Measurements from ENCODE around the gene TANC1. TPM values are rescaled to one million over a fixed set of nuclear protein-coding genes. Genes with fewer than 3 reads are reported as not detected.

TANC1 gene
- total and polyA plus RNA-seq, 2 of the 4 experiments (the other 2 are of a cell fraction) = 10.2 to 12.9 TPM

DNA sequence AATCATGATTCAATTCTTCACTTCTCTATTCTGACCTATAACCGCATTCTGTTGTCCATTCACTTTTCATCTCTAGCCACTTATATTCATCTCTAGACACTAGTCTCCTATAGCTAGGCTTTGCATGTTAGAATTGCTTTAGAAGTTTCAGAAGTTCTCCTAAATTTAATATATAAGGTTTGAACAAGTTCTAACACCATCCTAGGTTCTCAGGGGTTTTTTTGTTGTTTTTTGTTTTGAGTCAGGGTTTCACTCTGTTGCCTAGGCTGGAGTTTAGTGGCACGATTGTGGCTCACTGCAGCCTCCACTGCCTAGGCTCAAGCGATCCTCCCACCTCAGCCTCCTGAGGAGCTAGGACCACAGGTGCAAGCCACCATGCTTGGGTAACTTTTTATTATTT, 298.1 kb downstream of the TANC1 start:
- in situ Hi-C loops (cut with MboI; ENCODE audit: low sequenced_read_pairs) = no loop called here
- no peak overlapping the region for H2AK5ac ChIP-seq (ENCODE audit: low read depth, low read length)
- BruUV-seq (replicated peaks) = no TSS peak
- dilution Hi-C loops (cut with HindIII; ENCODE audit: low sequenced_read_pairs, unreplicated experiment) = no loop called here
- no peak for ATAC-seq (ENCODE audit: low read depth)
- H3K27ac ChIP-seq (ENCODE audit: insufficient read depth, low read length) = no peak overlapping the region
- ChIA-PET POLR2A (ENCODE audit: unreplicated experiment) (no interaction called here), CTCF (no interaction called here)
- TF ChIP-seq MXI1 (IDR thresholded peaks at IDR 0.05; ENCODE audit: borderline replicate concordance, low read depth, low read length) (no peak), MAZ (IDR thresholded peaks at IDR 0.05; ENCODE audit: borderline replicate concordance, low read depth, low read length) (no peak), SMC3 (IDR thresholded peaks at IDR 0.05; ENCODE audit: low read depth, low read length) (no peak), NFE2L2 (IDR thresholded peaks at IDR 0.05; ENCODE audit: low read depth, low read length) (no peak), POLR2A (IDR thresholded peaks at IDR 0.05; ENCODE audit: low read depth, low read length) (no peak), RFX5 (IDR thresholded peaks at IDR 0.05; ENCODE audit: low read depth, low read length) (no peak), RCOR1 (IDR thresholded peaks at IDR 0.05; ENCODE audit: insufficient replicate concordance, low read length) (no peak), BHLHE40 (IDR thresholded peaks at IDR 0.05; ENCODE audit: low read depth, low read length) (no peak), CHD1 (IDR thresholded peaks at IDR 0.05; ENCODE audit: low read depth, low read length) (no peak), RAD21 (IDR thresholded peaks at IDR 0.05; ENCODE audit: low read length) (no peak), FOS (IDR thresholded peaks at IDR 0.05; ENCODE audit: low read depth, low read length) (no peak), CEBPB (IDR thresholded peaks at IDR 0.05; ENCODE audit: low read depth, low read length) (no peak), MAFK (IDR thresholded peaks at IDR 0.05; ENCODE audit: low read depth, low read length) (no peak)
- TF ChIP-seq, protein P1, sequence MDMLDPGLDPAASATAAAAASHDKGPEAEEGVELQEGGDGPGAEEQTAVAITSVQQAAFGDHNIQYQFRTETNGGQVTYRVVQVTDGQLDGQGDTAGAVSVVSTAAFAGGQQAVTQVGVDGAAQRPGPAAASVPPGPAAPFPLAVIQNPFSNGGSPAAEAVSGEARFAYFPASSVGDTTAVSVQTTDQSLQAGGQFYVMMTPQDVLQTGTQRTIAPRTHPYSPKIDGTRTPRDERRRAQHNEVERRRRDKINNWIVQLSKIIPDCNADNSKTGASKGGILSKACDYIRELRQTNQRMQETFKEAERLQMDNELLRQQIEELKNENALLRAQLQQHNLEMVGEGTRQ (IDR thresholded peaks at IDR 0.05; ENCODE audit: low read depth, low read length) = no peak
- TF ChIP-seq, protein P2, sequence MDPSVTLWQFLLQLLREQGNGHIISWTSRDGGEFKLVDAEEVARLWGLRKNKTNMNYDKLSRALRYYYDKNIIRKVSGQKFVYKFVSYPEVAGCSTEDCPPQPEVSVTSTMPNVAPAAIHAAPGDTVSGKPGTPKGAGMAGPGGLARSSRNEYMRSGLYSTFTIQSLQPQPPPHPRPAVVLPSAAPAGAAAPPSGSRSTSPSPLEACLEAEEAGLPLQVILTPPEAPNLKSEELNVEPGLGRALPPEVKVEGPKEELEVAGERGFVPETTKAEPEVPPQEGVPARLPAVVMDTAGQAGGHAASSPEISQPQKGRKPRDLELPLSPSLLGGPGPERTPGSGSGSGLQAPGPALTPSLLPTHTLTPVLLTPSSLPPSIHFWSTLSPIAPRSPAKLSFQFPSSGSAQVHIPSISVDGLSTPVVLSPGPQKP (IDR thresholded peaks at IDR 0.05; ENCODE audit: borderline replicate concordance, low read depth, low read length) = no peak
- TF ChIP-seq, protein P3, sequence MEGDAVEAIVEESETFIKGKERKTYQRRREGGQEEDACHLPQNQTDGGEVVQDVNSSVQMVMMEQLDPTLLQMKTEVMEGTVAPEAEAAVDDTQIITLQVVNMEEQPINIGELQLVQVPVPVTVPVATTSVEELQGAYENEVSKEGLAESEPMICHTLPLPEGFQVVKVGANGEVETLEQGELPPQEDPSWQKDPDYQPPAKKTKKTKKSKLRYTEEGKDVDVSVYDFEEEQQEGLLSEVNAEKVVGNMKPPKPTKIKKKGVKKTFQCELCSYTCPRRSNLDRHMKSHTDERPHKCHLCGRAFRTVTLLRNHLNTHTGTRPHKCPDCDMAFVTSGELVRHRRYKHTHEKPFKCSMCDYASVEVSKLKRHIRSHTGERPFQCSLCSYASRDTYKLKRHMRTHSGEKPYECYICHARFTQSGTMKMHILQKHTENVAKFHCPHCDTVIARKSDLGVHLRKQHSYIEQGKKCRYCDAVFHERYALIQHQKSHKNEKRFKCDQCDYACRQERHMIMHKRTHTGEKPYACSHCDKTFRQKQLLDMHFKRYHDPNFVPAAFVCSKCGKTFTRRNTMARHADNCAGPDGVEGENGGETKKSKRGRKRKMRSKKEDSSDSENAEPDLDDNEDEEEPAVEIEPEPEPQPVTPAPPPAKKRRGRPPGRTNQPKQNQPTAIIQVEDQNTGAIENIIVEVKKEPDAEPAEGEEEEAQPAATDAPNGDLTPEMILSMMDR (conservative IDR thresholded peaks at IDR 0.05; ENCODE audit: low read depth, low read length) = no peak
- no peak overlapping the region for H2BK15ac ChIP-seq (ENCODE audit: low read depth, low read length)
- H2AK9ac ChIP-seq (replicated peaks; ENCODE audit: low read depth, low read length, poor library complexity) = no peak overlapping the region
- H3K4me3 ChIP-seq (ENCODE audit: insufficient read depth, low read depth, low read length) = no peak overlapping the region
- no peaks in the 10 kb centered on the region for H3K27me3 ChIP-seq (ENCODE audit: control insufficient read depth, insufficient read depth, low read length)
- H2AFZ ChIP-seq (replicated peaks; ENCODE audit: low read length, poor library complexity) = no peak overlapping the region
- H2BK5ac ChIP-seq (ENCODE audit: low read depth, low read length, poor library complexity, severe bottlenecking) = no peak overlapping the region
- no peak overlapping the region for H4K91ac ChIP-seq (ENCODE audit: insufficient read depth, low read depth, low read length)
- no CpG with 5 or more reads among the region's 3 CpGs for WGBS, 2 experiments (ENCODE audit: extremely low coverage in 2 of 2, insufficient read length in 1 of 2)
- no peak overlapping the region for H3K14ac ChIP-seq (replicated peaks; ENCODE audit: low read depth, low read length)
- no peak overlapping the region for H3K4ac ChIP-seq (ENCODE audit: low read depth, low read length)
- no peak overlapping the region for H2BK120ac ChIP-seq (ENCODE audit: low read depth, low read length)
- no peak overlapping the region for H2BK20ac ChIP-seq (ENCODE audit: low read depth, low read length)
- H3K23ac ChIP-seq (ENCODE audit: low read depth, low read length) = no peak overlapping the region
- peaks cover 8% of the 10 kb centered on the region for H3K36me3 ChIP-seq (ENCODE audit: control insufficient read depth, insufficient read depth, low read length)
- peaks cover 8% of the 10 kb centered on the region; the same call in 1 of the 2 replicates for H3K4me1 ChIP-seq (ENCODE audit: control insufficient read depth, insufficient read depth, low read length)
- H3K4me2 ChIP-seq (ENCODE audit: low read depth, low read length) = no peak overlapping the region
- H3K9me1 ChIP-seq (ENCODE audit: insufficient read depth, low read length) = 0 out of 2 replicates have a peak, but pooled peaks cover 3% of the 10 kb centered on the region
- no peaks in the 10 kb centered on the region for H3K9me3 ChIP-seq (ENCODE audit: control insufficient read depth, insufficient read depth, low read length)
- H3K18ac ChIP-seq (ENCODE audit: low read depth, low read length) = no peak overlapping the region
- peaks cover under 1 to 3% of the 10 kb centered on the region in 2 experiments; a peak in 1 of 4 replicates for H3K79me1 ChIP-seq (ENCODE audit: low read depth in 1 of 2, low read length in 2 of 2)
- H4K5ac ChIP-seq (ENCODE audit: low read depth, low read length) = no peak overlapping the region
- no peak for DNase-seq
- no peak overlapping the region for H3K56ac ChIP-seq (ENCODE audit: extremely low read depth, insufficient read depth, low read length)
- H3K9ac ChIP-seq (ENCODE audit: low read depth, low read length) = no peak overlapping the region
- intact Hi-C loops (cut with micrococcal nuclease) = no loop called here
- no peaks in the 10 kb centered on the region for H4K20me1 ChIP-seq (ENCODE audit: insufficient read depth, low read length)
- no peak overlapping the region for H4K8ac ChIP-seq (ENCODE audit: low read depth in 2 of 2, low read length in 2 of 2)

Data from IMR-90 (cell line).